Spleen (tissue), 11 donors: Measurements from ENCODE around the gene NMT2. TPM values are rescaled to one million over a fixed set of nuclear protein-coding genes. Genes with fewer than 3 reads are reported as not detected.

Experiments
- DNase-seq: peaks from one replicate; pipeline ENCODE4 v3.0.0-alpha.2; 2020
- H3K27ac ChIP-seq, 8 donors: fragments of 200-600 bp; sonication (generic) in 7 of 8; 1 replicate in 4 of 8; 2 replicates in 4 of 8; pipeline versions ENCODE4 v1.5.0 to v1.8.0; 2016 to 2021; ENCODE audit warnings: inconsistent platforms in 4 of 8, mild to moderate bottlenecking in 4 of 8, moderate library complexity in 1 of 8
- H3K27me3 ChIP-seq, 7 donors: fragments of 200-600 bp; sonication (generic) in 6 of 7; replicated peaks in 1 of 7; 1 replicate in 4 of 7; 2 replicates in 3 of 7; pipeline versions ENCODE4 v1.5.0 to v1.8.0; 2016 to 2021; ENCODE audit warnings: inconsistent platforms in 3 of 7, mild to moderate bottlenecking in 1 of 7
- H3K36me3 ChIP-seq, 6 donors: fragments of 200-600 bp; sonication (generic) in 5 of 6; 1 replicate in 4 of 6; 2 replicates in 2 of 6; pipeline versions ENCODE4 v1.5.0 to v1.8.0; 2016 to 2021; ENCODE audit warnings: inconsistent platforms in 2 of 6
- H3K4me1 ChIP-seq, 6 donors: fragments of 200-600 bp; sonication (generic) in 5 of 6; 1 replicate in 3 of 6; 2 replicates in 3 of 6; pipeline versions ENCODE4 v1.5.0 to v1.8.0; 2016 to 2021; ENCODE audit warnings: inconsistent platforms in 3 of 6
- H3K4me3 ChIP-seq, 8 donors: fragments of 200-600 bp; sonication (generic) in 7 of 8; 1 replicate in 4 of 8; 2 replicates in 4 of 8; pipeline versions ENCODE4 v1.5.0 to v1.8.0; 2016 to 2021; ENCODE audit warnings: inconsistent platforms in 4 of 8, mild to moderate bottlenecking in 4 of 8, moderate library complexity in 2 of 8
- H3K9me3 ChIP-seq, 8 donors: fragments of 200-600 bp; sonication (generic) in 7 of 8; 1 replicate in 4 of 8; 2 replicates in 4 of 8; pipeline versions ENCODE4 v1.5.0 to v1.8.0; 2016 to 2021; ENCODE audit warnings: inconsistent platforms in 4 of 8
- POLR2A ChIP-seq, 3 donors: fragments of 450-650 bp; IDR thresholded peaks; one replicate each; pipeline ENCODE4 v1.5.1; 2017; ENCODE audit warnings: antibody characterized with exemption in 3 of 3, mild to moderate bottlenecking in 1 of 3
- POLR2AphosphoS5 ChIP-seq, 3 donors: sonication (generic); formaldehyde crosslinking; IDR thresholded peaks; one replicate each; pipeline ENCODE4 v1.5.1; 2017; ENCODE audit warnings: antibody characterized with exemption in 3 of 3
- WGBS, 5 donors: extraction: QIAGEN DNeasy Blood & Tissue Kit in 3 of 5; methylation state at CpG; one replicate each; pipeline versions ENCODE4 v1.1.5 to v1.1.7; 2013 to 2018; 5-methylcytosine and 5-hydroxymethylcytosine counted together
- intact Hi-C: fragments of 100-400 bp; cut with DNase I; formaldehyde crosslinking; loops from one replicate; pipeline ENCODE4 v1.15.0; 2023; ENCODE audit warnings: low total_unique reads
- polyA plus RNA-seq, 3 donors: library from polyadenylated mRNA; stranded (reverse); fragments of 200-250 nt; gene quantifications; one replicate each; pipeline ENCODE4 v1.2.1, GENCODE V29; 2013
- total RNA-seq, 7 donors: library from RNA; depleted of rRNA in 3 of 7; stranded (reverse); fragments of >200 nt in 3 of 7; fragmentation: NEBNext Ultra II Directional in 4 of 7; extraction: Animal tissue kit (Norgen Biotek cat#: 25700) in 4 of 7; gene quantifications; one replicate each; pipeline versions ENCODE4 v1.1.0 to v1.2.1, GENCODE V29; 2016 to 2021
- TF ChIP-seq, protein P1 (sequence below), 11 experiments: fragments of 200-600 bp in 7 of 11; fragments of 450-650 bp in 4 of 11; sonication (generic) in 4 of 11; IDR thresholded peaks in 8 of 11; conservative IDR thresholded peaks in 3 of 11; 1 replicate in 7 of 11; 2 replicates in 4 of 11; pipeline versions ENCODE4 v1.4.0 to v1.8.0; 2016 to 2021; ENCODE audit warnings: antibody characterized with exemption in 11 of 11, inconsistent platforms in 4 of 11, mild to moderate bottlenecking in 1 of 11
- donor health status: healthy with polysubstance abuse.
- donor health status: DM: no; HTN: no; CAD: no; lungs with moderate emphysema.
- donor health status: DM: no; HTN: no; CAD: no.
- donor health status: Bipolar disorder and iron deficiency.
- donor health status: healthy.
- donor health status: DM: no; HTN: no; CAD: no.
- donor health status: DM: yes; HTN: yes; CAD: no.

NMT2 gene
- total and polyA plus RNA-seq, 10 donors: 4.3 to 19.2 (median 12.8) TPM

DNA sequence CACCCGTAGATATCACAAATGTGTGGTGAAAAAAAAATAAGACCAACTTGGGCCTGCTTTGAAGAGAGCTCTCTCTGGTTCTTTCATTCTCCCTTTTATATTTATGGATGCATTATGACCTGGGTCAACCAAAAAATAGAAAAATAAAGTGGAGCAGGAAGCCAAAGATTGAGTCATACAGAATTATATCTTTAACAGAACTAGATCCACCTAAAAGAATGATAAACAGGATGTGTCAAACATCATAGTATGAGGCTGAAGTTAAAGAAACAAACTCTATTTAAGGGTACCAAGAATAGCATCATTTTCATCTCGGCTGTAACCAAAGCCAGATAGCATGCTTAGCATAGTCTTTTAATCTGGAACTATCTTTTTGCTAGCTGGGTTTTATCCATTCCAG, 28.8 kb upstream of the NMT2 start:
- Histone ChIP-seq H3K4me3 (no peak overlapping the region), H3K27ac (peak overlapping the region in 1 of 8 donors; percentile 66), H3K36me3 (no peaks in the 10 kb centered on the region), H3K9me3 (peaks cover 0 to 9% (median 0%) of the 10 kb centered on the region in 8 donors), H3K4me1 (peaks cover 0 to 39% (median 11%) of the 10 kb centered on the region in 6 donors), H3K27me3 (peaks cover 0 to 13% (median 0%) of the 10 kb centered on the region in 7 donors)
- intact Hi-C loops: no loop called here
- no peak for DNase-seq
- no peak for TF ChIP-seq POLR2AphosphoS5 (IDR thresholded peaks at IDR 0.05)
- TF ChIP-seq POLR2A (IDR thresholded peaks at IDR 0.05): no peak
- TF ChIP-seq, protein P1, sequence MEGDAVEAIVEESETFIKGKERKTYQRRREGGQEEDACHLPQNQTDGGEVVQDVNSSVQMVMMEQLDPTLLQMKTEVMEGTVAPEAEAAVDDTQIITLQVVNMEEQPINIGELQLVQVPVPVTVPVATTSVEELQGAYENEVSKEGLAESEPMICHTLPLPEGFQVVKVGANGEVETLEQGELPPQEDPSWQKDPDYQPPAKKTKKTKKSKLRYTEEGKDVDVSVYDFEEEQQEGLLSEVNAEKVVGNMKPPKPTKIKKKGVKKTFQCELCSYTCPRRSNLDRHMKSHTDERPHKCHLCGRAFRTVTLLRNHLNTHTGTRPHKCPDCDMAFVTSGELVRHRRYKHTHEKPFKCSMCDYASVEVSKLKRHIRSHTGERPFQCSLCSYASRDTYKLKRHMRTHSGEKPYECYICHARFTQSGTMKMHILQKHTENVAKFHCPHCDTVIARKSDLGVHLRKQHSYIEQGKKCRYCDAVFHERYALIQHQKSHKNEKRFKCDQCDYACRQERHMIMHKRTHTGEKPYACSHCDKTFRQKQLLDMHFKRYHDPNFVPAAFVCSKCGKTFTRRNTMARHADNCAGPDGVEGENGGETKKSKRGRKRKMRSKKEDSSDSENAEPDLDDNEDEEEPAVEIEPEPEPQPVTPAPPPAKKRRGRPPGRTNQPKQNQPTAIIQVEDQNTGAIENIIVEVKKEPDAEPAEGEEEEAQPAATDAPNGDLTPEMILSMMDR (IDR thresholded peaks at IDR 0.05 in 8 of 11, conservative IDR thresholded peaks at IDR 0.05 in 3 of 11): no peak
- WGBS, 5 donors: 55 to 70% (median 66%) methylated on average over 2 of the region's 2 CpGs

DNA sequence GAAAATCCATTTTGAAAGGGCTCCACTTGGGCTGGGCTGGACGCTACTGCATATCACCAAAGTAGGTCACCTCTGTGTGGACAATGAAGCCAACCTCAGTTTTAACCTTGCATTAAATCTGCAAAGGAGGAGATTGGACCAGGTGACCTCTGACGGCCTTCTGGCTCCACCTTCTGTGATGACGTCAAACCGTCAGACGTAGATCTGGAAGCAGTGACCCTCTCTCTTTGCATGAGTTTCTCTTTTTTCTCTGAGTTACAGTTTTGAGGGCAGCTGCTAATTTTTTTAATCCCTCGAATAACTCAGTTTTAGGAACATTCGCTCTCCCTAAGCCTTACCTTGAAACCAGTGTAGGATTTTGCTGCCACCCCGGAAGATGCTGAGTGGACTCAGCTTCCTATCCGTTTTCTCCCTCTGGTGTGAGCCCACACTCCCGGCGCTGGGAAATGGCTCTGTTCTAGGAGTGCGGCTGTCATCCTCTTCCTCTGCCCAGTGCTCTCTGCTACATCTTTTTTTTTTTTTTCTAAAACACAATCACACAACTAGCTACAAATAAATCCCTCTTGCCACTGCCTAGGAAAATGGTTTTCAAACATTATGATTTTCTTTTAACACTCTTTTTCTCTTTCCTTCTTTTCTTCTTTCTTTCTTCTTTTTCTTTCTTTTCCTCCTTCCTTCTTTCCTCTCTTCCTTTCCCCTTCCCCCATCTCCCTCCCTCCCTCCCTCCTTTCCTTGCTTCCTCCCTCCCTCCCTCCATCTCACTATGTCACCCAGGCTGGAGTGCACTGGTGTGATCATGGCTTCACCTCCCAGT, 27.7 kb upstream of the NMT2 start:
- TF ChIP-seq POLR2A (IDR thresholded peaks at IDR 0.05): no peak
- no peak for TF ChIP-seq POLR2AphosphoS5 (IDR thresholded peaks at IDR 0.05)
- TF ChIP-seq, protein P1 (IDR thresholded peaks at IDR 0.05 in 8 of 11, conservative IDR thresholded peaks at IDR 0.05 in 3 of 11): no peak
- no peak for DNase-seq
- H3K27ac ChIP-seq: peak overlapping the region in 4 of 8 donors; percentile 29 to 66 (median 33)
- H3K36me3 ChIP-seq: no peaks in the 10 kb centered on the region
- H3K27me3 ChIP-seq: peaks cover 0 to 13% (median 0%) of the 10 kb centered on the region in 7 donors
- WGBS, 5 donors: 47 to 68% (median 52%) methylated on average over 12 of the region's 12 CpGs
- peaks cover 0 to 35% (median 11%) of the 10 kb centered on the region in 6 donors for H3K4me1 ChIP-seq
- peaks cover 0 to 9% (median 0%) of the 10 kb centered on the region in 8 donors for H3K9me3 ChIP-seq
- intact Hi-C loops: no loop called here
- H3K4me3 ChIP-seq: peak overlapping the region in 3 of 8 donors; percentile 2 to 41 (median 12)

DNA sequence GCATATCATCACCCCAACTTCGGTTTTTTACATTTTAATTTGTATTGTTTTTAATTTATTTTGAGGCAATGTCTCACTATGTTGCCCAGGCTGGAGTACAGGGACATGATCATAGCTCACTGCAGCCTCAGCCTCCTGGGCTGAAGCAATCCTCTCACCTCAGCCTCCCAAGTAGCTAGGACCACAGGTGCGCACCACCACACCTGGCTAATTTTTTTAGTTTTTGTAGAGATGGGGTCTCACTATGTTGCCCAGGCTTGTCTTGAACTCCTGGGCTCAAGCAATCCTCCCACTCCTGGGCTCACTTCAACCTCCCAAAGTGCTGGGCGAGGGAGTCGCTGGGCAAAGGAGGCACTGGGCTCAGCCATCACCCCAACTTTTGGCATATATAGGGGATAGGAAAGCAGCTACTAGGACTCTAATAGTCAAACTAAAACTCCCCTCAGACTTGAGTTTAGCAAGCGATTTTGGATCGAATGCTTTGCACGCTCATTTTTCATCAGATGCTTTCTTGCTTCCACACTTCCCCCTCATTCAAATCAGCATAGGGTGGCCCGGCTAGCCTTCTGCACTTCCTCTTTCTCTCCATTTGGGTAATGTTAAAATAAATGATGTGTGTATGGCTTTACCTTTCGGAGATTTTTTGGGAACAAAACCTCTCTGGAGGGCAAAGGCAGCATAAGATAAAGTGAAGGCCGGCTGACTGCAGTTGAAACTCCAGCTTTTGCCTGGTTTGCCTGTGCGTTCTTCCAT, 20.8 kb upstream of the NMT2 start:
- no peaks in the 10 kb centered on the region for H3K27me3 ChIP-seq
- TF ChIP-seq, protein P1 (IDR thresholded peaks at IDR 0.05 in 8 of 11, conservative IDR thresholded peaks at IDR 0.05 in 3 of 11): no peak
- TF ChIP-seq POLR2A (IDR thresholded peaks at IDR 0.05) (no peak), POLR2AphosphoS5 (IDR thresholded peaks at IDR 0.05) (no peak)
- WGBS, 5 donors: 57 to 68% (median 67%) methylated on average over 11 of the region's 11 CpGs
- H3K36me3 ChIP-seq: no peaks in the 10 kb centered on the region
- H3K4me1 ChIP-seq: peaks cover 0 to 17% (median 11%) of the 10 kb centered on the region in 6 donors
- intact Hi-C loops: no loop called here
- DNase-seq: no peak
- peak overlapping the region in 1 of 8 donors; percentile 21 for H3K27ac ChIP-seq
- H3K9me3 ChIP-seq: no peaks in the 10 kb centered on the region
- no peak overlapping the region for H3K4me3 ChIP-seq

DNA sequence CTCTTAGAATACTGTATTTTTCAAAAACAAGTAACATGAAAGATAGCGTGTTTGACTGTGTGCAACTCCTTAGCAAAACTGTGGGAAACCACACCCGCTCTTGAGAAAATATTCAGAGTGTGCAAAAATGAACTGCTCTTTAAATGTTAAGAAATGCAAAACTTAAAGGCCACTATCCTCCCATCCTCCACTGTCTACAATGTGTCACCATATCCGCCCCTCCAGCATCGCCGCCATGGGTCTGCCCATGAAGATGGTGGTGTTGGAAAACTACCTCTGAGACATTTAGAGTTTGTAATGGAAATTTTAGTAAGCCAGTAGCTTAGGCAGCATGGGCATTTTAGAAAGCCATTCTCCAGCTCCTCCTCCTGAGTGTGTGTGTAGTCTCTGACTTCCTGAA, 20.1 kb upstream of the NMT2 start:
- H3K4me3 ChIP-seq: no peak overlapping the region
- TF ChIP-seq POLR2A (IDR thresholded peaks at IDR 0.05) (no peak), POLR2AphosphoS5 (IDR thresholded peaks at IDR 0.05) (no peak)
- TF ChIP-seq, protein P1 (IDR thresholded peaks at IDR 0.05 in 8 of 11, conservative IDR thresholded peaks at IDR 0.05 in 3 of 11): no peak
- WGBS, 5 donors: 72 to 87% (median 84%) methylated on average over 5 of the region's 5 CpGs
- no peaks in the 10 kb centered on the region for H3K36me3 ChIP-seq
- no peak for DNase-seq
- peaks cover 0 to 17% (median 11%) of the 10 kb centered on the region in 6 donors for H3K4me1 ChIP-seq
- H3K27me3 ChIP-seq: no peaks in the 10 kb centered on the region
- H3K9me3 ChIP-seq: no peaks in the 10 kb centered on the region
- peak overlapping the region in 1 of 8 donors; percentile 21 for H3K27ac ChIP-seq
- intact Hi-C loops: no loop called here
